ENCODE data around the gene FAM221A.

Gene FAM221A

DNA sequence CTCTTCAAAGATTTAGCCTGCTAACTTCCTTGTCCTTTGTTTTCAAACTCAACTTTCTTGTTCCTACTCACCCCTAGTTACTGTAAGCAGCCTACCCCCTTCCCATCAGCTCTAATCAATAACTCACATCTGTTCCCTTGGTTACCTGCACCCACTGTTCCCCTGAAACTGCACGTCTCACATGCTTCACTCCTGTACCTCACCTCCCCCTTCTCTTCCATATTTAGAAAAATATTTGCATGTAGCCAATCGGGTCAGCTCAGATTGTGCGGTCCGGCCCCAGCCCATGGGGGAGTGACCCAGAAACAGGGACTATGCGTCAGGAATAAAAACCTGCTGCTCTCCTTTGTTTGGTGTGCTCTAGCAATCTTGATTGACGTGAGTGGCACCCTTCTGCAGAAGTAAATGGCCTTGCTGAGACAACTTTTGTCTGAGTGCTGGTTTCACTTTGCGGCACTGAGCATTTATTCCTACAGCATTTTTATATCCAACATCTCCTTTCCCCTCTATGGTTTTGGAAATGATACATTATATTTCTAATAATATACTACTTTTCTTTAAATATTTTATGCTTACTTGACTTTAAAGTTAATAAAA is 21.1 kb upstream of the FAM221A start:
- DNase-seq (ENCODE audit: low read depth in 2 of 2): no peak
- TF ChIP-seq, protein P1, sequence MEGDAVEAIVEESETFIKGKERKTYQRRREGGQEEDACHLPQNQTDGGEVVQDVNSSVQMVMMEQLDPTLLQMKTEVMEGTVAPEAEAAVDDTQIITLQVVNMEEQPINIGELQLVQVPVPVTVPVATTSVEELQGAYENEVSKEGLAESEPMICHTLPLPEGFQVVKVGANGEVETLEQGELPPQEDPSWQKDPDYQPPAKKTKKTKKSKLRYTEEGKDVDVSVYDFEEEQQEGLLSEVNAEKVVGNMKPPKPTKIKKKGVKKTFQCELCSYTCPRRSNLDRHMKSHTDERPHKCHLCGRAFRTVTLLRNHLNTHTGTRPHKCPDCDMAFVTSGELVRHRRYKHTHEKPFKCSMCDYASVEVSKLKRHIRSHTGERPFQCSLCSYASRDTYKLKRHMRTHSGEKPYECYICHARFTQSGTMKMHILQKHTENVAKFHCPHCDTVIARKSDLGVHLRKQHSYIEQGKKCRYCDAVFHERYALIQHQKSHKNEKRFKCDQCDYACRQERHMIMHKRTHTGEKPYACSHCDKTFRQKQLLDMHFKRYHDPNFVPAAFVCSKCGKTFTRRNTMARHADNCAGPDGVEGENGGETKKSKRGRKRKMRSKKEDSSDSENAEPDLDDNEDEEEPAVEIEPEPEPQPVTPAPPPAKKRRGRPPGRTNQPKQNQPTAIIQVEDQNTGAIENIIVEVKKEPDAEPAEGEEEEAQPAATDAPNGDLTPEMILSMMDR (IDR thresholded peaks at IDR 0.05; ENCODE audit: low read depth, low read length): no peak
- no peak overlapping the region for H3K4me3 ChIP-seq (replicated peaks in 1 of 2; ENCODE audit: low read depth in 2 of 2, low read length in 2 of 2)

DNA sequence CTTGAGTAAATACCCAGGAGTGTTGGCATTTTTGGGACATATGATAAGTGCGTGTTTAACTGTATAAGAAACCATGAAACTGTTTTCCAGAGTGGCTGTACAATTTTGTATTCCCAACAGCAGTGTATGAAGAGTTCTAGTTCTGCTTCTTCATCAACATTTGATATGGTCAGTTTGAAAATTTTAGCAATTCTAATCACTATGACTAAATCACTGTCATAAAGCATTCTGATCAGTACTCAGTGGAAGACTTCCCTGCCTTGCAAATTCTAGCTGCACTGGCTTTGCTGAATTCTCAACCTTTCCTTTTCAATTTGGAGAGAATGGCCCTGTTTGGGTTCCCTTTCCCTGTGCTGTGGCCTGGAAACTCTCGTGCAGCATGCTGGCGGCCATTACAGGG is 18.6 kb upstream of the FAM221A start:
- no peak overlapping the region for H3K4me3 ChIP-seq (replicated peaks in 1 of 2; ENCODE audit: low read depth in 2 of 2, low read length in 2 of 2)
- DNase-seq (ENCODE audit: low read depth in 2 of 2): no peak
- TF ChIP-seq, protein P1 (IDR thresholded peaks at IDR 0.05; ENCODE audit: low read depth, low read length): no peak

DNA sequence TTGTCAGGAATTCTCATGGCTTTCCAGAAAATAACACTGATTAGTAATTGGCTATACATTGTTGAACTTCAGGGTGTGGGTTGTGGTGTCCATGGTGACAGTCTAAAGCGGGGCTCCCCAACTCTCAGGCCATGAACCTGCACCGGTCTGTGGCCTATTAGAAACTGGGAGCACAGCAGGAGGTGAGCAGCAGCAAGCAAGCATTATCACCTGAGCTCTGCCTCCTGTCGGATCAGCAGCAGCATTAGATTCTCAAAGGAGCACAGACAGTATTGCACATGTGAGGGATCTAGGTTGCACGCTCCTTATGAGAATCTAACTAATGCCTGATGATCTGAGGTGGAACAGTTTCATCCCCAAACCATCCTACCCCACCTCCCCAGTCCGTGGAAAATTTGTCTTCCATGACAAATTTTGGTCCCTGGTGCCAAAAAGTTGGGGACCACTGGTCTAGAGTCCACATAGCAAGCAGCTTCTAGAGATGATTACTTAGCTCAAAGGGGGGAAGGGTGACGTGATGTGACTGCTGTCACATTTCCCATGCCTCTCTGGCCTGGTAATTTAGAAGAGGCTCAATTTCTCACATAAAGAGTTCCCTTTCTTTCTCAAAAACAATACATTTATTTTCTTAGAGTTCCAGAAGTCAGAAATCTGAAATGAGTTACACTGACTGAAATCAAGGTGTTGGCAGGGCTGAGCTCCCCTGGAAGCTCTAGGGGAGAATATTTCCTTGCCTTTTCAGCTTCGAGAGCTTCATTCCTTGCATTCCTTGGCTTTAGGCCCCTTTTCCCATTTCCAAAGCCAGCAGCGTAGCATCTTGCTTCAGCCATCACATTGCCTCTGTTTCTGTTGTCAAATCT is 17.6 kb upstream of the FAM221A start:
- no peak overlapping the region for H3K4me3 ChIP-seq (replicated peaks in 1 of 2; ENCODE audit: low read depth in 2 of 2, low read length in 2 of 2)
- DNase-seq (ENCODE audit: low read depth in 2 of 2): peak in 1 of 2 donors; percentile 41
- TF ChIP-seq, protein P1 (IDR thresholded peaks at IDR 0.05; ENCODE audit: low read depth, low read length): no peak

DNA sequence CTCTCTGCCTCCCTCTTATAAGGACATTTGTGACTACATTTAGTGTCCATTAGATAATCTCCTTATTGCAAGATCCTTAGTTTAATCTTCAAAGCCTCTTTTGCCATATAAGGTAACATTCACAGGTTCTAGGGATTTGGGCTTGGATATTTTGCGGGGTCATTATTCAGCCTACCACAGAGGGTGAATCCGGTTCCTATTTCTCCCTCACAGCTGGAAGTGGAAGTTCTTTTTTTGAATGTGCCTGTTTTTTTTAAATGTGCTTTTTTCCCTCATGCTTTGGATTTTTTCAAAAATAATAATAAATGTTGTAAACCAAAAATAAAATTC is 17.1 kb upstream of the FAM221A start:
- TF ChIP-seq, protein P1 (IDR thresholded peaks at IDR 0.05; ENCODE audit: low read depth, low read length): no peak
- no peak for DNase-seq (ENCODE audit: low read depth in 2 of 2)
- no peak overlapping the region for H3K4me3 ChIP-seq (replicated peaks in 1 of 2; ENCODE audit: low read depth in 2 of 2, low read length in 2 of 2)

DNA sequence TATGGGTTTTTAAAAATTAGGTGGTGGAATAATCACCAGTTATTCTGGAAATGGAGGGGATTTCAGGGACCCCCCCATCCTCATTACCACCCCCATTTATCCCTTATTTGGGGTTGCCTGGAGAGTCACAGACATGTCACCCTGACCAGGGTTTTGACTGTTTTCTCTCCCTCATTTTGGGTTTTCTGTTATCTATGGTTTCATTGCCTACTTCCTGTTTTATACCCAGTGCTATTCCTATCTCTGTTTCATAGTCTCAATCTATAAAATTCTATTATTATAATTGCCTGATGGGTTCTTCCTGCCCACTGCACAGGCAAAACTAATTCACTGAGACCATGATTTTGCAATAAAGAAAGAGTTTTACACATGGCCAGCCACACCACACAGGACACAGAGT is 15.9 kb upstream of the FAM221A start:
- H3K4me3 ChIP-seq (replicated peaks in 1 of 2; ENCODE audit: low read depth in 2 of 2, low read length in 2 of 2): no peak overlapping the region
- TF ChIP-seq, protein P1 (IDR thresholded peaks at IDR 0.05; ENCODE audit: low read depth, low read length): no peak
- no peak for DNase-seq (ENCODE audit: low read depth in 2 of 2)

DNA sequence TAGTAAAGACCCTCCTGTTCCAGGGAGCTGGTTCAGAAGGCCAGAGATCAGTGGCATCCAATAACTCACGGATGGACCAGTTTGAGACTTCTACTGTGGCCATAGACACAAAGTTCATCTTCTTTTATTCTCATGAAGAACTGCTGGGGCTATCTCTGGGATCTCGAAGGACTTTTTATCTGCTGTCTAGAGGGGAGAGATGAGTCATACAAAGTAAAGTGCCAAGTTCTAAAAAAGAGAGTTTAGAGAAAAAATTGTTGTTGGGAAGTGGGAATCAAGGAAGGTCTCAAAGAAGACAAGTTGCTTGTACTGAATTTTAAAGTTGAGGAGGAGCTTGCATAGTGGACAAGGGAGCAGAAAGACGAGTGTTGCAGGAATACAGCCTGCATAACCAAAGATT is 8.0 kb upstream of the FAM221A start:
- TF ChIP-seq, protein P1 (IDR thresholded peaks at IDR 0.05; ENCODE audit: low read depth, low read length): no peak
- no peak overlapping the region for H3K4me3 ChIP-seq (replicated peaks in 1 of 2; ENCODE audit: low read depth in 2 of 2, low read length in 2 of 2)
- DNase-seq (ENCODE audit: low read depth in 2 of 2): no peak

Measured in cardiac fibroblast (primary cell).